Adrenal gland (tissue), 12 donors: ENCODE data around the gene AGAP1. TPM values are rescaled to one million over a fixed set of nuclear protein-coding genes. Genes with fewer than 3 reads are reported as not detected.

Source experiments
- DNase-seq, 7 donors: peaks; one replicate each; pipeline ENCODE4 v3.0.0-alpha.2; 2019 to 2020
- H3K27ac ChIP-seq, 5 donors: fragments of 200-600 bp; sonication (generic) in 4 of 5; 1 replicate in 3 of 5; 2 replicates in 2 of 5; pipeline versions ENCODE4 v1.5.1 to v1.8.0; 2016 to 2020; ENCODE audit warnings: mild to moderate bottlenecking in 1 of 5
- H3K27me3 ChIP-seq: fragments of 200-600 bp; 2 replicates; pipeline ENCODE4 v1.8.0; 2021
- H3K36me3 ChIP-seq, 2 donors: fragments of 200-600 bp; replicated peaks in 1 of 2; 1 replicate in 1 of 2; 2 replicates in 1 of 2; pipeline versions ENCODE4 v1.5.1 to v1.8.0; 2018 to 2022
- H3K4me1 ChIP-seq, 2 donors: fragments of 200-600 bp; replicated peaks in 1 of 2; 1 replicate in 1 of 2; 2 replicates in 1 of 2; pipeline versions ENCODE4 v1.5.1 to v1.8.0; 2018 to 2021
- H3K4me3 ChIP-seq, 4 donors: fragments of 200-600 bp; sonication (generic) in 3 of 4; one replicate each; pipeline ENCODE4 v1.5.1; 2016 to 2018
- H3K9me3 ChIP-seq, 3 donors: fragments of 200-600 bp; sonication (generic) in 1 of 3; replicated peaks in 1 of 3; 1 replicate in 2 of 3; 2 replicates in 1 of 3; pipeline versions ENCODE4 v1.5.1 to v1.8.0; 2016 to 2021
- POLR2A ChIP-seq, 2 donors: fragments of 450-650 bp; IDR thresholded peaks; one replicate each; pipeline ENCODE4 v1.6.1; 2017; ENCODE audit warnings: antibody characterized with exemption in 2 of 2, mild to moderate bottlenecking in 2 of 2, moderate library complexity in 1 of 2
- WGBS, 4 donors: extraction: QIAGEN DNeasy Blood & Tissue Kit in 2 of 4; methylation state at CpG; one replicate each; pipeline versions ENCODE4 v1.1.5 to v1.1.7; 2013 to 2017; 5-methylcytosine and 5-hydroxymethylcytosine counted together
- intact Hi-C, 2 donors: fragments of 100-400 bp; cut with DNase I; formaldehyde crosslinking; loops; one replicate each; pipeline versions ENCODE4 v1.14.1 to v1.15.0; 2022 to 2023
- polyA plus RNA-seq, 3 donors: library from polyadenylated mRNA; stranded (reverse); fragments of 200-250 nt in 2 of 3; fragments of 350-450 nt in 1 of 3; fragmentation: Illumina TruSeq in 1 of 3; extraction: RNeasy Lipid Tissue Mini Kit (QIAGEN cat#74804) in 1 of 3; gene quantifications; one replicate each; pipeline ENCODE4 v1.2.3, GENCODE V29; 2013 to 2014
- total RNA-seq, 9 donors: library from RNA; depleted of rRNA in 4 of 9; stranded (reverse); fragments of >200 nt in 4 of 9; fragments of 120-200 nt in 1 of 9; fragmentation: NEBNext Ultra II Directional in 1 of 9; extraction: Animal tissue kit (Norgen Biotek cat#: 25700) in 1 of 9; gene quantifications; one replicate each; pipeline versions ENCODE4 v1.1.0 to v1.2.4, GENCODE V29; 2013 to 2023
- TF ChIP-seq, protein P1 (sequence below), 6 experiments: fragments of 450-650 bp in 4 of 6; fragments of 200-600 bp in 2 of 6; sonication (generic) in 1 of 6; IDR thresholded peaks; 1 replicate in 5 of 6; 2 replicates in 1 of 6; pipeline versions ENCODE4 v1.5.1 to v1.8.0; 2016 to 2021; ENCODE audit warnings: antibody characterized with exemption in 6 of 6, mild to moderate bottlenecking in 2 of 6, moderate library complexity in 1 of 6
- donor health status: healthy with polysubstance abuse.
- donor health status: Bipolar disorder and iron deficiency.
- donor health status: DM: yes; HTN: yes; CAD: no.
- donor health status: DM: no; HTN: no; CAD: no.
- donor health status: DM: no; HTN: no; CAD: no.
- donor health status: DM: yes; HTN: yes; CAD: no.

Gene AGAP1
- total and polyA plus RNA-seq, 12 donors, result 5.3 to 29.6 (median 17.7) TPM

DNA sequence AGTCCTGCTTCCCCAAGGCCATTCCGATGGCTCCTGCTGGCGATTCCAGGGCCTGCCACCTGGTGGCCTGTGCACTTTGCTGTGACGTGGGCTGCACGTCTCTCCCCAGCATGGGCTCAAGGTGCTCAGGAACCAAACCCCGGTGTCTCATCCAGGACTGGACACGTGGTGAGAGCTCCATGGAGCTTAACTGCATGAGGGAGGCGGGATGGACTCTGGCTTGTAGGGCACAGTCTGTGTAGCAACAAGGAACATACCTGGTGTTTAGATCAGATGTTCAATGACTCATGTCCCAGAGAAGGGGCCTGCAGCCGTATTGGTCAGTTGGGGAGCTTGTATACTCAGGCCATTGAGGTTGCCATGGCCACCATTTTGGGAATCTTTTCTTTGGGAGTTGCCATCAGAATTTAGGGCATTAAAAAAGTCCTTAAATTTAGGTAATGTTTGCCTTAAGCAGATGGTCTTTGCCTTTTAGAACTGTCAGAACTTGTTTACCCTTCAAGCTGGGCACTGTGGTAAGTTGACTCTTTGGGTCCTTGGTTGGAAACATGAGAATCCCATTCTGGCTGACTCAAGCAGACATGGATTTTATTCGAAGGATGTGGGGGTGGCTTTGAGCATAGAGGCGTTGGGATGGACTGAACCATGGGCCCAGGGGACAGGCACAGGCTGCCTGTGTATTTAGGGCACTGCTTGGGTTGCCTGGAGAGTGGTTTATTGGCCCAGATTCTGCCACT lies 21.0 kb downstream of the AGAP1 start:
- Histone ChIP-seq H3K9me3 (no peaks in the 10 kb centered on the region), H3K27me3 (no peaks in the 10 kb centered on the region), H3K27ac (no peak overlapping the region), H3K36me3 (no peaks in the 10 kb centered on the region), H3K4me3 (no peak overlapping the region), H3K4me1 (peaks cover 7 to 19% of the 10 kb centered on the region in 2 donors)
- intact Hi-C loops, result no loop called here
- TF ChIP-seq POLR2A (IDR thresholded peaks at IDR 0.05), result no peak
- TF ChIP-seq, protein P1, sequence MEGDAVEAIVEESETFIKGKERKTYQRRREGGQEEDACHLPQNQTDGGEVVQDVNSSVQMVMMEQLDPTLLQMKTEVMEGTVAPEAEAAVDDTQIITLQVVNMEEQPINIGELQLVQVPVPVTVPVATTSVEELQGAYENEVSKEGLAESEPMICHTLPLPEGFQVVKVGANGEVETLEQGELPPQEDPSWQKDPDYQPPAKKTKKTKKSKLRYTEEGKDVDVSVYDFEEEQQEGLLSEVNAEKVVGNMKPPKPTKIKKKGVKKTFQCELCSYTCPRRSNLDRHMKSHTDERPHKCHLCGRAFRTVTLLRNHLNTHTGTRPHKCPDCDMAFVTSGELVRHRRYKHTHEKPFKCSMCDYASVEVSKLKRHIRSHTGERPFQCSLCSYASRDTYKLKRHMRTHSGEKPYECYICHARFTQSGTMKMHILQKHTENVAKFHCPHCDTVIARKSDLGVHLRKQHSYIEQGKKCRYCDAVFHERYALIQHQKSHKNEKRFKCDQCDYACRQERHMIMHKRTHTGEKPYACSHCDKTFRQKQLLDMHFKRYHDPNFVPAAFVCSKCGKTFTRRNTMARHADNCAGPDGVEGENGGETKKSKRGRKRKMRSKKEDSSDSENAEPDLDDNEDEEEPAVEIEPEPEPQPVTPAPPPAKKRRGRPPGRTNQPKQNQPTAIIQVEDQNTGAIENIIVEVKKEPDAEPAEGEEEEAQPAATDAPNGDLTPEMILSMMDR (IDR thresholded peaks at IDR 0.05), result no peak
- DNase-seq, result no peak
- 86 to 95% (median 93%) methylated on average over 6 to 10 of the region's 10 CpGs for WGBS, 4 donors

DNA sequence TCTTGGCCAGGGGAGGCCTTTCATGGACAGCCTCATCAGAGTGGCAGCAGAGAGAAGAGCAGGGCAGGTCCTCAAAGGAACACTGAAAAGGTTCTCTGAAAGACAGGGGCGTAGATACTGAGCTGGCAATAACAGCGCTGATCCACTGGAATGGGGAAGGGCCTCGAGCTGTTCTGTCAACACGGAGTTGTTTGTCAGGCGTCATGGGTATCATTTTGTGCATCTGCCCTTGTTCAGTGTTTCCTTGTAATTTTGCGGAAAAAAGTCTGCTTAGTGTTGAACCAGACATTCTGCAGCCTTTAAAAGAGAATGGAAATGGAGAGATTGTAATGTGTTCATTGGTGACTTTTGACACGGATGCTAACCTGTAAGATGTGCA lies 21.5 kb downstream of the AGAP1 start:
- WGBS, 4 donors, result 93 to 96% (median 95%) methylated on average over 7 of the region's 7 CpGs
- Histone ChIP-seq H3K27ac (no peak overlapping the region), H3K4me3 (no peak overlapping the region), H3K9me3 (no peaks in the 10 kb centered on the region), H3K4me1 (peaks cover 7 to 19% of the 10 kb centered on the region in 2 donors), H3K27me3 (no peaks in the 10 kb centered on the region), H3K36me3 (no peaks in the 10 kb centered on the region)
- TF ChIP-seq POLR2A (IDR thresholded peaks at IDR 0.05), result no peak
- DNase-seq, result no peak
- intact Hi-C loops, result no loop called here

DNA sequence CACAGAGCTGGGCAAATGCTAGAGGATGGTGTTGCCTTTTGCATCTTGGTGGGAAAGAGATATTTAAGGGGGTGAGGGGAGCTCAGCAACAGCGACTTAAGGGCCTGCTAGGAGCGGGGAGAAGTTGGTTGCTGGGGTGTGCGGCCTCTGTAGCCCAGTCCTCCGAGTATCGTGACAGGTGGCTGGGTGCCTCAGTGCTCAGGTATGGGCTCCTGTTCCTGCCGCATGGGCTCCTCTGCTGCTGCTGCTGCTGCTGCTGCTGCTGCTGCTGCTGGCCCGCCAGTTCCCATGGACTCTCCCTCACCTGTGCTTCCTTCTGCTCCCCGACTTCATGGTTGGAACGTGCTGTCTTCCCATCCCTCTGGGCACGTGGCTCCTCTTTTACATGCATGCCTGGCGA lies 22.0 kb downstream of the AGAP1 start:
- WGBS, 4 donors, result 95 to 99% (median 98%) methylated on average over 10 to 11 of the region's 11 CpGs
- Histone ChIP-seq H3K4me3 (no peak overlapping the region), H3K27me3 (no peaks in the 10 kb centered on the region), H3K9me3 (no peaks in the 10 kb centered on the region), H3K36me3 (no peaks in the 10 kb centered on the region), H3K4me1 (peaks cover 7 to 19% of the 10 kb centered on the region in 2 donors), H3K27ac (no peak overlapping the region)
- DNase-seq, result no peak
- intact Hi-C loops, result no loop called here
- TF ChIP-seq POLR2A (IDR thresholded peaks at IDR 0.05), result no peak
- TF ChIP-seq, protein P1 (IDR thresholded peaks at IDR 0.05), result no peak

DNA sequence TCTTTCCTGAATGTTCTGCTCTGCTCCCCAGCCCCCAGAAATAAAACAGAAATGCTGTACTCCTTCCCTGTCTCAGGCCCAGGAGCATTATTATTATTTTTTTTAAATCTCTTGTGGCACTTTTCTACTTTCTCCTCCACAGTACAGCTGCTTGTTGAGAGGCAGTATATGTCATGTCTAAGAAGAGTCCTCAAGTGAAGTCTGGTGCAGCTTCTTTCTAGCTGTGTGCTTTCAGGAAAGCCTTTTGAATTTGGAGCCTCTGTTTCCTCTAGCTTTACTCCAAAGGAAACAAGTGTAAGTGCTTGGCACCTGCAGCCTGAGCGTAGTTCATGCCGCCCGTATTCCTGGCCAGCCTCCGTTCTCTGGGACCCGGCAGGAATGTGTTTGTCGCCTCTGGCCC lies 22.4 kb downstream of the AGAP1 start:
- no peak overlapping the region for H3K4me3 ChIP-seq
- peaks cover 7 to 15% of the 10 kb centered on the region in 2 donors for H3K4me1 ChIP-seq
- 95 to 99% (median 98%) methylated on average over 6 of the region's 6 CpGs for WGBS, 4 donors
- no peak overlapping the region for H3K27ac ChIP-seq
- DNase-seq, result no peak
- H3K27me3 ChIP-seq, result no peaks in the 10 kb centered on the region
- no peaks in the 10 kb centered on the region for H3K36me3 ChIP-seq
- H3K9me3 ChIP-seq, result no peaks in the 10 kb centered on the region
- TF ChIP-seq, protein P1 (IDR thresholded peaks at IDR 0.05), result no peak
- no peak for TF ChIP-seq POLR2A (IDR thresholded peaks at IDR 0.05)
- intact Hi-C loops, result no loop called here
